ENCODE data around the gene C5orf52.
A peak's percentile ranks its signal among the peaks of the same experiment; 100 is the strongest.
"Not testable (repeated sequence)": the region's sequence is repeated elsewhere in the genome, so short reads cannot be mapped to it uniquely, and the experiment has no call there.

Gene C5orf52

DNA sequence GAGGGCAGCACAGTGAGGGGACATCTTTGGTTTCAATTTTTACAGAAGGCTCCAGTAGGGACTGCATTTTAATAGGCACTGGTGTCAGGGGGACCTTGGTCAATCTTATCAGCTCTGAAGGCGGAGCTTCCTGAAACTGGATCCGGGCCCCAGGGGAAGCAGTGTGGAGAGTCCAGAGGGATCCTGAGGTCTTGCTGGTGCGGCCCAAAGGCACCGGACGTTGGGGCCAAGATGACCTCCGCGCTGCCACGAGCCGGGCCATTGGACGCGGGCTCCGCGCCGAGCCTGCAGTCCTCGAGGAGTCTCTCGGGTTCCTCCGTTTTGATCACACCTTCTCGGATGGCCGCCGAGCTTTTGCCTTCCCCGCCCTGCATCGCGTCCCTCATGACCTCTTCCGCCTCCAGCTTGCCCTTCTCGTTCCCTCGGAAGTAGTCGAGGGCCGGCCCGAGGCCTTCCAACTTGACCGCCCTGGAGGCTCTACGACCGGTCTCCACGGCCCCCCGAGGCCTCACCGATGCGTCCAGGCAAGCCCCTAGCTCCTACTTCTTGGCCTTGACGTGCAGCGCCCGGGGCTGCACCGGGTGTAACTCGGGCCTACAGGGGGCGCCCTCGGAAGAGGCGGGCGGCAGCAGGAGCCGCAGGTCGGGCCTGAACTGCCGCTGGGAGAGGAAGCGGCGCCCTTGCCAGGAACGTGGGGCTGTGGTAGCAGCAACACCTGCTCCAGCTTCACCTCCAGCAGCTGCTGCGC lies 18.8 kb downstream of the C5orf52 start:
- Mint-ChIP-seq H3K36me3 (no peaks in the 10 kb centered on the region), H3K27me3 (peaks cover 2% of the 10 kb centered on the region), H3K9me3 (peaks cover 3% of the 10 kb centered on the region), H3K27ac (no peak overlapping the region), H3K4me1 (no peaks in the 10 kb centered on the region), H3K4me3 (peak overlapping the region; percentile 52)
- ATAC-seq (ENCODE audit: low read depth), result peak; percentile 86
- peak; percentile 23 to 39 for DNase-seq (ENCODE audit: low spot score in 2 of 2)

DNA sequence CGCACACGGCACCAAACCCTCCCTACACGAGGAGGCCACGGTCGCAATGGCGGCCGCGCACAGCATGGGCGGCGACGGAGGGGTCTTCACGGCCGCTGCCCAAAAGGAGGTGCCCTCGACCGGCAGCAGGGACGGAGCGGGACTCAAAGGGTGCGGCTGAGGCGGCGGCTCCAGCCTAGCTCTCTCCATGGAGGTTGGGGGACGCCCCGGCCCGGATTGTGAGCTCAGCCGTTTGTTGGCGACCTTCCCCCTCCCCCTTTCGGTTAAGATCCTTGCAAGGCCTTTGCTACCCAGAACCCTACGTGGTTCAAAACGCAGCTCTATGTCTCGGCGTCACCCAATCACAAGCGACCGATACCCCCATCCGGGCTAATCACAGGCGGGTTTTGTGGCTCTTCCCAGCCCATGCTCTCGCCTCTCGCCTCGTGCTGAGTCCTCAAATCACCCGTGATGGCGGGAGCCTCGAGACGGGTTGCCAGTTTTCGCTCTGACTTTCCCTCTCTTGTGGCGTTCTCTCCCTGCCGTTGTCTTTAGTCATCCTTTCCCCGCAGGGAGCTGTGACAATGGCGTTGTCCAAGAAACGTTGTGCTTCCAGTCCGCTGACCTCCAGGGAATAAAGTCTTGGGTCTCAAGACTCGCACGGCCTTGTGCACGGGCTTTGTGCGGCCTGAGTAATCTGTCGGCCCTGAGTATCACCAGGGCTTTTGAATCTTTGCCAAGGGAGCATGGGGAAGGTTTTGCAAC lies 19.5 kb downstream of the C5orf52 start:
- ATAC-seq (ENCODE audit: low read depth) (no peak), DNase-seq (ENCODE audit: low spot score in 2 of 2) (no peak)
- Mint-ChIP-seq H3K4me1 (no peaks in the 10 kb centered on the region), H3K4me3 (peak overlapping the region; percentile 52), H3K36me3 (no peaks in the 10 kb centered on the region), H3K27me3 (peaks cover 2% of the 10 kb centered on the region), H3K9me3 (peaks cover 3% of the 10 kb centered on the region), H3K27ac (no peak overlapping the region)

DNA sequence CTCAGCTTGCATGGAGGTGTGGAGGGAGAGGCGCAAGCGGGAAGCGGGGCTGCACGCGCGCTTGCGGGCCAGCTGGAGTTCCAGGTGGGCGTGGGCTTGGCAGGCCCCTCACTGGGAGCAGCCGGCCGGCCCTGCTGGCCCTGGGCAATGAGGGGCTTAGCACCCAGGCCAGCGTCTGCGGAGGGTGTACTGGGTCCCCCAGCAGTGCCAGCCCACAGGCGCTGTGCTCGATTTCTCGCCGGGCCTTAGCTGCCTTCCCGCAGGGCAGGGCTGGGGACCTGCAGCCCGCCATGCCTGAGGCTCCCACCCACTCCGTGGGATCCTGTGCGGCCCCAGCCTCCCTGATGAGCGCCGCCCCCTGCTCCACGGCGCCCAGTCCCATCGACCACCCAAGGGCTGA lies 22.5 kb downstream of the C5orf52 start:
- DNase-seq (ENCODE audit: low spot score in 2 of 2); H3K9me3 Mint-ChIP-seq; H3K4me3 Mint-ChIP-seq; ATAC-seq (ENCODE audit: low read depth); H3K27ac Mint-ChIP-seq; H3K4me1 Mint-ChIP-seq; H3K36me3 Mint-ChIP-seq; H3K27me3 Mint-ChIP-seq: not testable (repeated sequence)

DNA sequence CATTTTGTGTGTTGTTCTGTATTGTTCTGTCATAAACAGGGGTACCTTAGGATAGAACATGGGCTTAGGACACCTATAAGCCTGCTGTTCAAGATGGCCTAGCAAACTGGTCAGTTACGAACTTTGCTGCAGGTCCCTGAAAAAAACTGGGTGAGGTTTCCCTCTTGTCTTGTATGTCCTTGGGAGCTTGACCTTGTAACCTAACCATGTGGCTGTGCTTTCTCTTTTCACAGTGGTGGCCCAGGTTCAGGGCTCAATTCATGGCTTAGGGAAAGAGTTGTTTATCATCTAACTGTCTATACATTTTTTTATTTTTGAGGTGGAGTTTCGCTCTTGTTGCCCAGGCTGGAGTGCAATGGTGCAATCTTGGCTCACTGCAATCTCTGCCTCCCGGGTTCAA lies 24.8 kb downstream of the C5orf52 start:
- not testable (repeated sequence) for H3K36me3 Mint-ChIP-seq; H3K4me1 Mint-ChIP-seq; H3K4me3 Mint-ChIP-seq; ATAC-seq (ENCODE audit: low read depth); DNase-seq (ENCODE audit: low spot score in 2 of 2); H3K9me3 Mint-ChIP-seq; H3K27me3 Mint-ChIP-seq; H3K27ac Mint-ChIP-seq

DNA sequence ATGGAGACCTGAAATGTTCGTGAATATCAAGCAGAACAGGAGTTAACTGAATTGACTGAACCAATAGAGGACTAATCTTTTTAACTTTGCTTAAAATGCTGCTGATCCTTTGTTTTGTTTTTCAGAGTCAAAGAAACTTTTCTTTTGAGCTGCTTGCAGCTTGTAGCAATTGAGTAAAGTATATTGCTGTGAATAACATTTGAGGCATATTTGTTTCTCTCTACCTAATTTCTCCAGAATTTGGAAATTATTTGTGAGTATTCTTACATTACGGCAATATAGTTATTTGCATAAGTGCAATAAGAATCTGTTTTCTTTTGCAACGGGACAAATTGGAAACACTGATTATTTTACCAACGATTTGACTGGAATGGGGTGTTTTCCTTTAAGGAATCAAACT lies 27.3 kb downstream of the C5orf52 start:
- H3K9me3 Mint-ChIP-seq; H3K27me3 Mint-ChIP-seq; ATAC-seq (ENCODE audit: low read depth); DNase-seq (ENCODE audit: low spot score in 2 of 2); H3K4me1 Mint-ChIP-seq; H3K4me3 Mint-ChIP-seq; H3K36me3 Mint-ChIP-seq; H3K27ac Mint-ChIP-seq: not testable (repeated sequence)

DNA sequence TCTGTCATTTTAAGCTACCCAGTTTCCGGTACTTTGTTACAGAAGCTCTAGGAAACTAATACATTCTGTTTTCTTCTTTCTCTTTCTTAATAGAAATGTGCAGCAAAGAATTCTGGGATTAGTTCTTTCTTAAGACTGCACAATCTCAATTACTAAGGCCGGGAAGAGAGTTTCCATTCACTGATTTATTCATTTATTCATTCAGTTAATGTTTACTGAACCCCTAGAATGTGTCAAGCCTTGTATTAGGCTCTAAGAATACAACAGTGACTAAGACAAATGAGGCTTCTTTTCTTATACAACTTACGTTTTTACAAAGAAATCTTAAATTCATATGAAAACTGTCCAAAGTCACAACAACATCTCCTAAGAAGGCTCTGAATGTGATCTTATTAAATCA lies 32.4 kb downstream of the C5orf52 start:
- ATAC-seq (ENCODE audit: low read depth) (no peak), DNase-seq (ENCODE audit: low spot score in 2 of 2) (no peak)
- Mint-ChIP-seq H3K9me3 (peaks cover 3% of the 10 kb centered on the region), H3K4me1 (no peaks in the 10 kb centered on the region), H3K27ac (no peak overlapping the region), H3K36me3 (peaks cover 2% of the 10 kb centered on the region), H3K4me3 (no peak overlapping the region), H3K27me3 (no peaks in the 10 kb centered on the region)

DNA sequence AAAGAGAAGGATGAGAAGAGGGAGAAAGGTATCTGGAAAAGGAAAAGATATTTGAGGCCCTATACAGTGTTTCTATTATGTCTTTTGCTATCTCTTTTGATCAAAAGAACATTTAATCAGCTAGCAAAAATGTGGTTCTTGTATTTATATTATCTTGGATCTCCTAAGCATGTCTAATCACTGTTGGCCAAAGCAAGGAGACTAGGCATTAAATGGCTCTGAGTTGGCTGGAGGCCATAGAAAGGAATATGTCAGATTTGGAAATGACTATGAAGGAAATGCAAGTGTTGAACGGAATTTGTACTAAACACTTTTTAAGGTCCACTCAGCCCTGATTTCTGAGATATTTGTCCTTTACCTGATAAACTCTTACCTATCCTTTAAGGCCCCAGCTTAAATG lies 37.5 kb downstream of the C5orf52 start:
- Mint-ChIP-seq H3K36me3 (no peaks in the 10 kb centered on the region), H3K4me3 (no peak overlapping the region), H3K4me1 (no peaks in the 10 kb centered on the region), H3K27ac (no peak overlapping the region), H3K27me3 (no peaks in the 10 kb centered on the region), H3K9me3 (no peaks in the 10 kb centered on the region)
- no peak for DNase-seq (ENCODE audit: low spot score in 2 of 2)
- ATAC-seq (ENCODE audit: low read depth), result no peak

DNA sequence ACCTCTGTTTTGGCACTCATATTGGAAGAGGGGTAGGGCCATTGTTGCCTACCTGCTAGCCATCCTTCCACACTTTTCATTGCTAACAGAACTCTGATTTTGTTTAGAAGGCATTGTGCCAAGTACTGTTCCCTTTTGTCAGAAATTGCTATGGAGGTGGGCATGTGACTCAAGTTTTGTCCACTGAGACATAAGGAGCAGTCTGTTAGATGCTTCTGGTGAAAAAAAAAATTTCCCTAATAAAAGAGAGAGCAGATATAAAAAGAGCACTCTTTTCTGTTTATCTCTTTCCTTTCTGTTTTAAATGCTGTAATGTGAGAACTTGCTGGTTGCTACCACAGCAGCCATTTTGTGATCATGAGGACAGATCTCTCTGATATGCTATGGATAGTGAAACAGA lies 38.0 kb downstream of the C5orf52 start:
- Mint-ChIP-seq H3K27ac (no peak overlapping the region), H3K27me3 (no peaks in the 10 kb centered on the region), H3K4me1 (no peaks in the 10 kb centered on the region), H3K36me3 (no peaks in the 10 kb centered on the region), H3K4me3 (no peak overlapping the region), H3K9me3 (no peaks in the 10 kb centered on the region)
- ATAC-seq (ENCODE audit: low read depth) (no peak), DNase-seq (ENCODE audit: low spot score in 2 of 2) (no peak)

DNA sequence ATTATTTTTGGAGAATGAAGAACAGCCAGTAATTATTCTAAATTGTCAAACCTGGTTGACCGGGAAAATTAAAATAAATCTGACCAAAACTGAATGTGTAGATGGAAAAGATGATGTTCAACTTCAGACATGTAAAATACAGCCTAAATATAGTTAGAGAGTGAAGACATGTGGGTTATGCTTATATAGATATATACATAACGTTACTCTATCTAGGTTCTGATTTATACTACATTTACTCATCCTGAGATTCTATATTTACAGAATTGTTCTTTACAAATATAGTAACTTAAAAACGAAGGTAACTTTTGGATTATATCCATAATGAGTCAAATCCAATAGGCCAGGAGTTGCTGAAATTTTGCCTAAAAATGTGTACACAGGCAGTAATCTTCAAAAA lies 39.1 kb downstream of the C5orf52 start:
- no peak for ATAC-seq (ENCODE audit: low read depth)
- no peak overlapping the region for H3K4me3 Mint-ChIP-seq

DNA sequence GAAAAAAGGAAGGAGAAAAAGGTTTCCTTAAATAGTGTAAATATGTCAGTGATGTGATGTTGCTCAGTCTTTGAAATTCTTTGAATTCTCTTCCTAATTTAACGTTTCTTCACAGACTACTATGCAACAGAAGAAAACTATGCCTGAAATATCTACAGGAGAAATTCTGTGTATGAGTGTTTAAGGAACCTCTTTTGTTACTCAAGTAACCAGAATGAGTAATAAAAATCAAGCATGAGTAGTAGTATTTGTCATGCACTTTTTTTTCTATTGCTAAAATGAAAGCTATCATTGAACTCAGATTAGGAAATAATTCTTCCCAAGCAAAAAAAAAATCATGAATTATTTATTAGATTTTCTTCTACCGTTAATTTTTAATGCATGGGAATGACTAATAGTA lies 39.5 kb downstream of the C5orf52 start:
- DNase-seq (ENCODE audit: low spot score in 2 of 2), result no peak
- no peak overlapping the region for H3K27ac Mint-ChIP-seq
- no peaks in the 10 kb centered on the region for H3K9me3 Mint-ChIP-seq
- no peak overlapping the region for H3K4me3 Mint-ChIP-seq
- H3K27me3 Mint-ChIP-seq, result no peaks in the 10 kb centered on the region
- no peaks in the 10 kb centered on the region for H3K4me1 Mint-ChIP-seq
- H3K36me3 Mint-ChIP-seq, result no peaks in the 10 kb centered on the region
- no peak for ATAC-seq (ENCODE audit: low read depth)

More for the DNA sequence above, 39.1 kb downstream of the C5orf52 start:
- H3K36me3 Mint-ChIP-seq, result no peaks in the 10 kb centered on the region
- H3K27me3 Mint-ChIP-seq, result no peaks in the 10 kb centered on the region
- no peaks in the 10 kb centered on the region for H3K9me3 Mint-ChIP-seq
- no peaks in the 10 kb centered on the region for H3K4me1 Mint-ChIP-seq
- H3K27ac Mint-ChIP-seq, result no peak overlapping the region
- no peak for DNase-seq (ENCODE audit: low spot score in 2 of 2)

DNA sequence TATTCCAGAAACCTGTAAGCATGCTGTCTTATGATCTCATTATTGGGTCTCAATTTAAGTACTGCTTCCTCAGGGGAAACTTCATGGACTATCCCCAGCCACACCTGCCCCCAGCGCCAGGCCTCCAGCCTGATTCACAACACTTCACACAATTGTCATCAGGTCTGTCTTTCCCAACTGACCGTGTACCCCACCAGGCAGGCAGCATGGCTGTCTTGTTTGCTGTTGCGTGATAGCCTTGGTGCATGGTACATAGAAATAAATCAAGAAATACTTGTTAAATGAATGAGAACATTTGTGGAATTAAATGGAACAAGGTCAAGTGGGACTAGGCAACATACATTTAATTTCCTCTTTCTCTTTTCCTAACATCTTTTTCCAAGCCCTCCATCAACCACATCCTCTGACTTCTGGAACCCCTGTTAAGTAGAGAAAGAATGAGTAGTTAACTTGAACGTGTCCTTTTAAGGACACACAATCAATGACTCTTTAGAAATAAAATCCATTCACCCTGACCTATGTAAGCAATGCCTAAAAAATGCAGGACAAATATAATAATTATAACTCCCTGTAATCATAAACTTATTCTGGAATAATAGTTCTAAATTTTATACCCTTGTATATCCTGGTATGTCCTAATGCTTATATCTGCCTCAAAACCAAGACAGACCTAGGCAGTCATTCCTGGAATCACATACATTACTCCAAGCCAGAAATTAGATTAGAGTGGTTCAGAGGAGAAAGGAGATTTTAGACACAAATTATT lies 42.7 kb downstream of the C5orf52 start:
- DNase-seq (ENCODE audit: low spot score in 2 of 2) (no peak), ATAC-seq (ENCODE audit: low read depth) (no peak)
- H3K4me3 Mint-ChIP-seq, result no peak overlapping the region
- H3K27me3 Mint-ChIP-seq, result no peaks in the 10 kb centered on the region
- no peak overlapping the region for H3K27ac Mint-ChIP-seq
- no peaks in the 10 kb centered on the region for H3K36me3 Mint-ChIP-seq
- peaks cover 12% of the 10 kb centered on the region for H3K4me1 Mint-ChIP-seq
- no peaks in the 10 kb centered on the region for H3K9me3 Mint-ChIP-seq

DNA sequence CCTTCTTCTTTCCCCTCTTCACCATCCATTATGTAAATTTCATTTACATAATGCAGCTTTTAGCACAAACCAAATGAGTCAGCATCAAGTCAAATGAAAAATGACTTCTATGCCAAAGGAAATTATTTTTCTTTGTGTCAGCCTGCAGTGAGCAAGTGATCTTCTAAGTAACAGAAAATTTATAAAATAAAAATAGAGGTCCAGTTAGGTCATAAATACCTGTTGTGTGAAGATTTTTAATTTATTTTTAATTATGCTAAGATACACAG lies 43.2 kb downstream of the C5orf52 start:
- no peak for DNase-seq (ENCODE audit: low spot score in 2 of 2)
- H3K27me3 Mint-ChIP-seq, result no peaks in the 10 kb centered on the region
- H3K36me3 Mint-ChIP-seq, result no peaks in the 10 kb centered on the region
- no peak overlapping the region for H3K4me3 Mint-ChIP-seq
- ATAC-seq (ENCODE audit: low read depth), result no peak
- H3K27ac Mint-ChIP-seq, result no peak overlapping the region
- peaks cover 12% of the 10 kb centered on the region for H3K4me1 Mint-ChIP-seq
- no peaks in the 10 kb centered on the region for H3K9me3 Mint-ChIP-seq

DNA sequence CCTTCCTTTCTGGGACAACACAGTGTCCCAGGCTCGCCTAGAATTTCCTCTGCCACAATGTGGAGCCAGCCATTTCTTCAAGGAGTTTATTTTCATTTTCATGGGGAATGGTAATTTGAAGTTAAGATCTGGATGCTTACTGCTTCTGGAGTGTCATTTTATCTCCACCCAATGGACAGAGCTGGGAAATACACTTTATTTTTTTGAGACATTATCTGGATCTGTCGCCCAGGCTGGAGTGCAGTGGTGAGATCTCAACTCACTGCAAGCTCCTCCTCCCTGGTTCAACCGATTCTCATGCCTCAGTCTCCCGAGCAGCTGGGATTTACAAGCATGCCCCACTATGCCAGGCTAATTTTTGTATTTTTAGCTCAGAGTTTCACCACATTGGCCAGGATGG lies 47.2 kb downstream of the C5orf52 start:
- ATAC-seq (ENCODE audit: low read depth), result peak; percentile 82
- H3K27ac Mint-ChIP-seq, result no peak overlapping the region

DNA sequence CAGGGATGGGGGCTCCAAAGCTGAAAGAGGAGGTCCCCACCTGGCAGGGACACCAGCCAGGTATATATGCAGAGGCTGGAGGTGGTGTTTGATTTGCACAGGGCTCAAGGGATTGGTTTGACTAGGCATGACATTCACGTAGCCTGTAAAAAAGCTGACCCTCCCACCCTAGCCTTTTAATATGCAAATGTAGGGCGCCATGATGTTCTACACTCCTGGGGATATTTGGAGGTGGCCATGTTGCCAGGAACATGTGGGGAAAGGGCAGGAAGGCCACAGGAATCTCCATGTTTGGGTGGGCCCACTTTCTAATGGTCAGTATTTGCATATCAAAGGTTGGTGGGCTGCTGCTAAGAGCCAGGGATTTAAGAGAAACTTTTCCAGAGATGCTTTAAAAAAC lies 47.9 kb downstream of the C5orf52 start:
- H3K4me3 Mint-ChIP-seq, result no peak overlapping the region
- H3K27me3 Mint-ChIP-seq, result no peaks in the 10 kb centered on the region
- DNase-seq (ENCODE audit: low spot score in 2 of 2), result no peak
- no peak overlapping the region for H3K27ac Mint-ChIP-seq
- H3K36me3 Mint-ChIP-seq, result peaks cover 8% of the 10 kb centered on the region
- H3K4me1 Mint-ChIP-seq, result peaks cover 15% of the 10 kb centered on the region
- ATAC-seq (ENCODE audit: low read depth), result no peak
- peaks cover 4% of the 10 kb centered on the region for H3K9me3 Mint-ChIP-seq

More for the DNA sequence above, 47.2 kb downstream of the C5orf52 start:
- H3K4me1 Mint-ChIP-seq, result peaks cover 12% of the 10 kb centered on the region
- peaks cover 8% of the 10 kb centered on the region for H3K36me3 Mint-ChIP-seq
- DNase-seq (ENCODE audit: low spot score in 2 of 2), result peak in 1 of 2 donors; percentile 31
- peaks cover 4% of the 10 kb centered on the region for H3K9me3 Mint-ChIP-seq
- no peak overlapping the region for H3K4me3 Mint-ChIP-seq
- no peaks in the 10 kb centered on the region for H3K27me3 Mint-ChIP-seq

All from memory B cell (primary cell).